ENCODE data around the gene CUZD1. TPM values are rescaled to one million over a fixed set of nuclear protein-coding genes. Genes with fewer than 3 reads are reported as not detected.

The CUZD1 gene
- total and polyA plus RNA-seq, 9 of the 15 experiments (the other 6 are each of a cell fraction or from before 2014, with no cell fraction given) = 0.51 to 1.7 (median 1.1) TPM

GRCh38 chr10:122879339-122880273, 33.9 kb upstream of the CUZD1 start, which contains the start of gene FAM24B (continued):
- TF ChIP-seq THAP7 (CRISPR knock-in tag; IDR thresholded peaks at IDR 0.05) (no peak), ZNF785 (CRISPR knock-in tag; IDR thresholded peaks at IDR 0.05) (no peak), RAD51 (IDR thresholded peaks at IDR 0.05; ENCODE audit: borderline replicate concordance, low read depth) (no peak), RBBP5 (IDR thresholded peaks at IDR 0.05; ENCODE audit: borderline replicate concordance, insufficient read depth, low read length, poor library complexity, severe bottlenecking) (peak; percentile 72), ZNF282 (CRISPR knock-in tag; IDR thresholded peaks at IDR 0.05) (no peak), RHOXF2B (CRISPR knock-in tag; conservative IDR thresholded peaks at IDR 0.05) (no peak), STAT5A (IDR thresholded peaks at IDR 0.05; ENCODE audit: borderline replicate concordance, low read length) (no peak), FOXP1 (CRISPR knock-in tag; IDR thresholded peaks at IDR 0.05) (no peak), ZFPM2 (CRISPR knock-in tag; IDR thresholded peaks at IDR 0.05) (no peak), ZNF584 (CRISPR knock-in tag; IDR thresholded peaks at IDR 0.05; ENCODE audit: low read depth) (no peak), THRB (CRISPR knock-in tag; conservative IDR thresholded peaks at IDR 0.05) (no peak), DIDO1 (tag; IDR thresholded peaks at IDR 0.05; ENCODE audit: low read depth) (no peak), MYNN (IDR thresholded peaks at IDR 0.05) (no peak), MYNN (CRISPR knock-in tag; IDR thresholded peaks at IDR 0.05) (no peak), RNF2 (IDR thresholded peaks at IDR 0.05) (no peak), FOXM1 (IDR thresholded peaks at IDR 0.05; ENCODE audit: low read depth) (no peak), FOXM1 (CRISPR knock-in tag; IDR thresholded peaks at IDR 0.05; ENCODE audit: low read depth) (peak; percentile 57; the same call in 1 of the 2 replicates), ZNF561 (CRISPR knock-in tag; conservative IDR thresholded peaks at IDR 0.05) (no peak), ARID3A (IDR thresholded peaks at IDR 0.05; ENCODE audit: borderline replicate concordance, low read depth, low read length) (no peak), NR2C1 (IDR thresholded peaks at IDR 0.05) (no peak), NR2C1 (tag; IDR thresholded peaks at IDR 0.05) (no peak), ZFP1 (CRISPR knock-in tag; IDR thresholded peaks at IDR 0.05) (no peak), KDM1A (IDR thresholded peaks at IDR 0.05) (no peak), ZBTB7A (IDR thresholded peaks at IDR 0.05; ENCODE audit: borderline replicate concordance, control insufficient read depth, low read depth, low read length) (peak; percentile 30; the same call in 1 of the 2 replicates)
